Rectal smooth muscle tissue (tissue), 1 donor: ENCODE measurements around the gene TOMM70.

ENCODE experiments used
- H3K27ac ChIP-seq: one replicate; pipeline ENCODE4 v1.7.0; 2013; ENCODE audit warnings: low read depth, low read length, inconsistent platforms
- H3K27me3 ChIP-seq: one replicate; pipeline ENCODE4 v1.7.0; 2013; ENCODE audit warnings: low read length; ENCODE audit not compliant: control insufficient read depth, insufficient read depth
- H3K36me3 ChIP-seq: one replicate; pipeline ENCODE4 v1.7.0; 2013; ENCODE audit warnings: low read length; ENCODE audit not compliant: control insufficient read depth, insufficient read depth
- H3K4me1 ChIP-seq: one replicate; pipeline ENCODE4 v1.7.0; 2013; ENCODE audit warnings: low read length; ENCODE audit not compliant: control insufficient read depth, insufficient read depth
- H3K4me3 ChIP-seq: one replicate; pipeline ENCODE4 v1.7.0; 2013; ENCODE audit warnings: low read length
- H3K9ac ChIP-seq: one replicate; pipeline ENCODE4 v1.7.0; 2013; ENCODE audit warnings: low read length

The TOMM70 gene

GRCh38 chr3:100425316-100425715 lies 24.4 kb upstream of the TOMM70 start:
- H3K27ac ChIP-seq: no peak overlapping the region
- no peak overlapping the region for H3K9ac ChIP-seq

GRCh38 chr3:100424261-100424660 lies 23.4 kb upstream of the TOMM70 start:
- H3K4me3 ChIP-seq: no peak overlapping the region
- no peak overlapping the region for H3K27ac ChIP-seq
- no peaks in the 10 kb centered on the region for H3K27me3 ChIP-seq
- H3K36me3 ChIP-seq: no peaks in the 10 kb centered on the region
- H3K4me1 ChIP-seq: no peaks in the 10 kb centered on the region
- H3K9ac ChIP-seq: no peak overlapping the region

More at GRCh38 chr3:100425316-100425715, 24.4 kb upstream of the TOMM70 start:
- no peaks in the 10 kb centered on the region for H3K36me3 ChIP-seq
- no peaks in the 10 kb centered on the region for H3K4me1 ChIP-seq
- no peak overlapping the region for H3K4me3 ChIP-seq
- no peaks in the 10 kb centered on the region for H3K27me3 ChIP-seq

DNA sequence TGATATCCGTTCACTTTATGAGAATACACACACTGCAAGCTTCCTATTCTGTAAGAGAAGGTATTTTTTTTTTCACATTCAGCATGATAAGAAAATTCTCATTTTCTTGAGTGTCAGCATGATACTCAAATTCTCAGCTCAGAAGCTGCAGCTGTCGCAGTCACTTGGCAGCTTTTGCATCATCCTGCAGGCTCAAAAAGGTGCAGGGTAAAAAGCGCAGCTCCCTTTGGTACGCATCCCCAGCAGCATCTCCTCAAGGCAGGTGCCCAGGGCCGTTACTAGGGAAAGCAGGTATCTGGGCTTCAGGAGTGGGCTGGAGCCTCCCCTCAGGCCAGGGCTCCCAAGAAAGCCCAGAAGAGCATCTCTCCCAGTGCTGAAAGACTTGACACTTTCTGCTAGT lies 22.7 kb upstream of the TOMM70 start:
- Histone ChIP-seq H3K27ac (no peak overlapping the region), H3K4me1 (no peaks in the 10 kb centered on the region), H3K36me3 (no peaks in the 10 kb centered on the region), H3K9ac (no peak overlapping the region), H3K27me3 (no peaks in the 10 kb centered on the region), H3K4me3 (no peak overlapping the region)

- Histone ChIP-seq H3K36me3 (no peaks in the 10 kb centered on the region), H3K4me1 (no peaks in the 10 kb centered on the region), H3K27ac (no peak overlapping the region), H3K27me3 (no peaks in the 10 kb centered on the region), H3K9ac (no peak overlapping the region), H3K4me3 (no peak overlapping the region)
Measured at GRCh38 chr3:100420885-100421284, 20.0 kb upstream of the TOMM70 start.

DNA sequence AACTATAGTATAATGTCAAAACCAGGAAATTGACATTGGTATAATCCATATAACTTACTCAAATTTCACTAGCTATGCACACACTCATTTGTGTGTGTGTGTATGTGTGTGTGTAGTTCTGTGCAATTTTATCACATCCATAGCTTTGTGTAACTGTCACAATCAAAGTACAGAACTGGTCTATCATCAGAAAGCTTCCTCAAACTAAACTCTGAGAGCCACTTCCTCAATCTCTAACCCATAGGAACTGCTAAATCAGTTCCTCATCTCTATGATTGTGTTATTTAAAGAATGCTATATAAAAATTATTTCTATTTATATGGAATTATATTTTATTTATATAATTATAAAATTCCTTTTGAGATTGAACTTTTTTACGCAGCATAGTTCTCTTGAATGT lies 18.5 kb upstream of the TOMM70 start:
- H3K36me3 ChIP-seq: no peaks in the 10 kb centered on the region
- H3K27ac ChIP-seq: no peak overlapping the region
- H3K4me1 ChIP-seq: no peaks in the 10 kb centered on the region
- no peak overlapping the region for H3K9ac ChIP-seq
- no peak overlapping the region for H3K4me3 ChIP-seq
- no peaks in the 10 kb centered on the region for H3K27me3 ChIP-seq

GRCh38 chr3:100416863-100417262 lies 16.0 kb upstream of the TOMM70 start:
- H3K27me3 ChIP-seq: no peaks in the 10 kb centered on the region
- H3K36me3 ChIP-seq: no peaks in the 10 kb centered on the region
- H3K9ac ChIP-seq: no peak overlapping the region
- H3K27ac ChIP-seq: no peak overlapping the region
- H3K4me1 ChIP-seq: no peaks in the 10 kb centered on the region
- no peak overlapping the region for H3K4me3 ChIP-seq

- no peaks in the 10 kb centered on the region for H3K4me1 ChIP-seq
Measured at GRCh38 chr3:100416176-100416575, 15.3 kb upstream of the TOMM70 start.

DNA sequence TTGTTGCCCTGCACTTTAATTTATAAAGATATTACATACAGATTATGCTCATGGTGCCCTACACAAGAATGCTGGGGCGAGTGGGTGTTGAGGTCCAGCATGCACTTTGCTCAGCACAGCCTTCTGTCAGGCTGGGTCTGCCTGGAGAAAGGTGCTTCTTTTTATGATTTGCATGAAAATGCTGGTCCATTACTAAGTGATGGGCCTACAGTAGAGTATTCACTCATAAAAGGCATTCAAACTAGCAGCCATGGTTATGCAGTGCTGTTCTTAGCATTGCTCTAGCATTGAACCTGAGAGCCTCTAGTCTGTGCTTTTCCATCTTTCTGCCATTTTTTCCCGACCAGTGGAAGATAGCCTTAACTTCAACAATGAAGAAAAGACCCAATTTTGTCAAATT lies 12.7 kb upstream of the TOMM70 start:
- Histone ChIP-seq H3K36me3 (peaks cover 3% of the 10 kb centered on the region), H3K27ac (no peak overlapping the region), H3K9ac (no peak overlapping the region), H3K4me3 (no peak overlapping the region), H3K27me3 (no peaks in the 10 kb centered on the region), H3K4me1 (no peaks in the 10 kb centered on the region)

More at GRCh38 chr3:100416176-100416575, 15.3 kb upstream of the TOMM70 start:
- Histone ChIP-seq H3K9ac (no peak overlapping the region), H3K4me3 (no peak overlapping the region), H3K36me3 (peaks cover 3% of the 10 kb centered on the region), H3K27ac (no peak overlapping the region), H3K27me3 (no peaks in the 10 kb centered on the region)

DNA sequence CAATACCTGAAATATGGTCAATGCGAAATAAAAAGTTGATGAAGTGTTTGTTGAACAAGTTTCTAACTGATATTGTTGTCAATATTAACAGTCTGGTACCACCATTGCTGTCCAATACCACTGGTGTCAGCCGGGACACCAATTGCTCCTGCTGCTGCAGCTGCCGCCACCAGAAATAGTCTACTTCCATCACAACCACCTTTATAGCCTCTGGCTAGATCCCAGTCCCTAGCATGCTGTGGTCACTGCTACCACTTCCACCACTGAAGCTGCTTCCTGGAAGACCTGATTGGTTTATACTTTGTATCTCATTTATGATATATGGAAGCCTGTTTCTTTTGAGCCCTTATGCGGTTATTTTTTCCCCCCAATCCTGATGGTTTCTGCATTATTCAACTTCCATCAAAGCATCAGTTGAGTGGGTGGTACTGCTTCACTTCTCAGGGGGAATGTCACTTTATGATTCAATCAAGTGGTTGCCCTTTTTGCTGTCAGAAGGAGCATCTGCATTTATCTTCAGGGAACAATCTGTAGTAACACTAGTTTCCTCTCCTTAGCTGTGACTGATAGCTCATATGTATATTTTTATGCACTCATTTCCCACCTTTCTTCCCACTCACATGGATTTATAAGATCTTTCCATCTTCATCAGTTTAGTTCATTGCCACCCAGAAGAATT lies 12.2 kb upstream of the TOMM70 start:
- peaks cover 3% of the 10 kb centered on the region for H3K36me3 ChIP-seq
- H3K9ac ChIP-seq: no peak overlapping the region
- no peaks in the 10 kb centered on the region for H3K4me1 ChIP-seq
- no peak overlapping the region for H3K4me3 ChIP-seq
- H3K27me3 ChIP-seq: no peaks in the 10 kb centered on the region
- no peak overlapping the region for H3K27ac ChIP-seq

- no peak overlapping the region for H3K4me3 ChIP-seq
- no peak overlapping the region for H3K9ac ChIP-seq
- peaks cover 3% of the 10 kb centered on the region for H3K36me3 ChIP-seq
- no peak overlapping the region for H3K27ac ChIP-seq
- no peaks in the 10 kb centered on the region for H3K27me3 ChIP-seq
- no peaks in the 10 kb centered on the region for H3K4me1 ChIP-seq
Measured at GRCh38 chr3:100411091-100411982, 10.4 kb upstream of the TOMM70 start.

- Histone ChIP-seq H3K4me3 (no peak overlapping the region), H3K27me3 (no peaks in the 10 kb centered on the region), H3K27ac (no peak overlapping the region), H3K36me3 (peaks cover 3% of the 10 kb centered on the region), H3K9ac (no peak overlapping the region), H3K4me1 (no peaks in the 10 kb centered on the region)
Measured at GRCh38 chr3:100407977-100408532, 7.2 kb upstream of the TOMM70 start.

- Histone ChIP-seq H3K36me3 (peaks cover 3% of the 10 kb centered on the region), H3K27me3 (no peaks in the 10 kb centered on the region), H3K27ac (no peak overlapping the region)
Measured at GRCh38 chr3:100407164-100407563, 6.3 kb upstream of the TOMM70 start.

More at GRCh38 chr3:100407164-100407563, 6.3 kb upstream of the TOMM70 start:
- Histone ChIP-seq H3K4me1 (peaks cover 2% of the 10 kb centered on the region), H3K4me3 (no peak overlapping the region), H3K9ac (no peak overlapping the region)
